ENCODE measurements around the gene PIGV.

PIGV gene

DNA sequence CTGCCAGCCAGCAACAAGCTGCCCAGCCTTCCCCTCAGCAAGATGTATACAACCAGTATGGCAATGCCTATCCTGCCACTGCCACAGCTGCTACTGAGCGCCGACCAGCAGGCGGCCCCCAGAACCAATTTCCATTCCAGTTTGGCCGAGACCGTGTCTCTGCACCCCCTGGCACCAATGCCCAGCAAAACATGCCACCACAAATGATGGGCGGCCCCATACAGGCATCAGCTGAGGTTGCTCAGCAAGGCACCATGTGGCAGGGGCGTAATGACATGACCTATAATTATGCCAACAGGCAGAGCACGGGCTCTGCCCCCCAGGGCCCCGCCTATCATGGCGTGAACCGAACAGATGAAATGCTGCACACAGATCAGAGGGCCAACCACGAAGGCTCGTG lies 13.3 kb upstream of the PIGV start:
- no peak for DNase-seq

DNA sequence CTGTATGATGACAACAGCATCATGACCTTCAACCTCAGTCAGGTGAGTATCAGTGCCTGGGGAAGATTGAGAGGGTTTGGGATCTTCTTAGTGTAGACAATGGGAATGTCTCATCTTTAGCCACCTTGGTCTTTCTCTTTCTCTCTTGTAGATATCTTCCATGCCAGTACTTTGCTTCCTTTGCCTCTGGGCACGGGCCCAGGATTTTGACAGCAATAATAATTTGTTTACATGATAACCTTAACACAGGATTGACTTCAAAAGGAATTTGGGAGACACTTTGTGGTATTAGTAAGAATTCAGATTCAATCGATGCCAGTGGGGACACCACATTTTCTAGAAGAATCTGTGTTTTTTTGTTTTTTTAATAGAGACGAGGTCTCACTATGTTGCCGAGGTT lies 12.1 kb upstream of the PIGV start:
- no peak for DNase-seq

DNA sequence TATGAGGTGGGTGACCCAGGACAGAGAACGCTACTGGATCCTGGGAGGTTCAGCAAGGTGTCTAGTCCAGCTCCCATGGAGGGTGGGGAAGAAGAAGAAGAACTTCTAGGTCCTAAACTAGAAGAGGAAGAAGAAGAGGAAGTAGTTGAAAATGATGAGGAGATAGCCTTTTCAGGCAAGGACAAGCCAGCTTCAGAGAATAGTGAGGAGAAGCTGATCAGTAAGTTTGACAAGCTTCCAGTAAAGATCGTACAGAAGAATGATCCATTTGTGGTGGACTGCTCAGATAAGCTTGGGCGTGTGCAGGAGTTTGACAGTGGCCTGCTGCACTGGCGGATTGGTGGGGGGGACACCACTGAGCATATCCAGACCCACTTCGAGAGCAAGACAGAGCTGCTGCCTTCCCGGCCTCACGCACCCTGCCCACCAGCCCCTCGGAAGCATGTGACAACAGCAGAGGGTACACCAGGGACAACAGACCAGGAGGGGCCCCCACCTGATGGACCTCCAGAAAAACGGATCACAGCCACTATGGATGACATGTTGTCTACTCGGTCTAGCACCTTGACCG lies 8.6 kb upstream of the PIGV start:
- no peak for DNase-seq

DNA sequence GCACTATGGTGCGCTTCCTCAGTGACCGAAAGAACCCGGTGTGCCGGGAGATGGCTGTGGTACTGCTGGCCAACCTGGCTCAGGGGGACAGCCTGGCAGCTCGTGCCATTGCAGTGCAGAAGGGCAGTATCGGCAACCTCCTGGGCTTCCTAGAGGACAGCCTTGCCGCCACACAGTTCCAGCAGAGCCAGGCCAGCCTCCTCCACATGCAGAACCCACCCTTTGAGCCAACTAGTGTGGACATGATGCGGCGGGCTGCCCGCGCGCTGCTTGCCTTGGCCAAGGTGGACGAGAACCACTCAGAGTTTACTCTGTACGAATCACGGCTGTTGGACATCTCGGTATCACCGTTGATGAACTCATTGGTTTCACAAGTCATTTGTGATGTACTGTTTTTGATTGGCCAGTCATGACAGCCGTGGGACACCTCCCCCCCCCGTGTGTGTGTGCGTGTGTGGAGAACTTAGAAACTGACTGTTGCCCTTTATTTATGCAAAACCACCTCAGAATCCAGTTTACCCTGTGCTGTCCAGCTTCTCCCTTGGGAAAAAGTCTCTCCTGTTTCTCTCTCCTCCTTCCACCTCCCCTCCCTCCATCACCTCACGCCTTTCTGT lies 7.3 kb upstream of the PIGV start:
- DNase-seq = no peak

DNA sequence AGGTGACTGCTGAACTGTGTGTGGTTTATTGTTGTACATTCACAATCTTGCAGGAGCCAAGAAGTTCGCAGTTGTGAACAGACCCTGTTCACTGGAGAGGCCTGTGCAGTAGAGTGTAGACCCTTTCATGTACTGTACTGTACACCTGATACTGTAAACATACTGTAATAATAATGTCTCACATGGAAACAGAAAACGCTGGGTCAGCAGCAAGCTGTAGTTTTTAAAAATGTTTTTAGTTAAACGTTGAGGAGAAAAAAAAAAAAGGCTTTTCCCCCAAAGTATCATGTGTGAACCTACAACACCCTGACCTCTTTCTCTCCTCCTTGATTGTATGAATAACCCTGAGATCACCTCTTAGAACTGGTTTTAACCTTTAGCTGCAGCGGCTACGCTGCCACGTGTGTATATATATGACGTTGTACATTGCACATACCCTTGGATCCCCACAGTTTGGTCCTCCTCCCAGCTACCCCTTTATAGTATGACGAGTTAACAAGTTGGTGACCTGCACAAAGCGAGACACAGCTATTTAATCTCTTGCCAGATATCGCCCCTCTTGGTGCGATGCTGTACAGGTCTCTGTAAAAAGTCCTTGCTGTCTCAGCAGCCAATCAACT lies 6.4 kb upstream of the PIGV start:
- DNase-seq = no peak

DNA sequence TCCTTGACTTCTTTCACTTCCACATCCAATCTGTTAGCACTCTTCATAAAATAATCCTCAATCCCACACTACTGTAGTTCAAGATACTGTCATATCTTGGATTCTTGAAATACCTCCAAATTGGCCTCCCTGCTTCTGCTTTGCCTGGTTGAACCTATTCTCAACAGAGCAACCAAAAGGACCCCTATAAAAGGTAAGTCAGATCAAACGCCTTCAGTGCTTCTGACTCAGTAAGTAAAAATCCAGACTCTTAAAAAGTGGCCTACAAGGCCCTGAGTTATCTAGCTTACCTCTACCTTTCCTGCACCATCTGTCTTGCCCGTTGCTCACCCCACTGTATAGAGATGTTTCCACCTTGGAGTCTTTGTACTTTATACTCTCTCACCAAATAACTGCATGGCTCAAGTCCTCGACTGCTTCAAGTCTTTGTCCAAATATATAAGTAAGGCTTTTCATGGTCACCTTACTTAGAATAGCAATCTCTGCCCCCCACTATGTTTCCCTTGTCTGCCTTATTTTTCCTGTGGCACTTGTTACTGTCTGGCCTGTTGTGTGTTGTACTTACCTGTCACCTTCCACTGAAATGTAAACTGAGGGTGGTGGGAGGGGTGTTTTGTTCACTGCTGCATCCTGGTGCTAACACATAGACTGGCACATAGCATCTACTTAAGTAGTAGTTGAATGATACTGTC lies 5.1 kb upstream of the PIGV start:
- no peak for DNase-seq

DNA sequence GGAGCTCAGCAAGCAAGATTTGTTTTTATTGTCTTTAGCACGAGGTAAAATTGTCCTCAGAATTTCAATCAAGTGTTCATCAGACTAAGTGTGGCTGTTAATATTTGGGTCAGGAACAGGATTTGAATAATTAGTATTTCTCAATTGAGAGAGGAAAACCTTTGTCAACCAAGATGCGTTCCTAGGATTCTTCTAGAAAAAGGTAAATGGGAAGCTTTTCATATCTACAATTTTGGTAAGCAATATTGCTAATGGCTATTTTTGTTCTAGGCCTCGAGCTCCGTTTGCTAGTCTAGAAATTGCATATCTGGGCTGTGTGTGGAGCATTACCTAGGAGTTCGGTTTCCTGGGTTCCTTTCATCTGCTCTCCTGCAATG lies 4.1 kb upstream of the PIGV start:
- no peak for DNase-seq

DNA sequence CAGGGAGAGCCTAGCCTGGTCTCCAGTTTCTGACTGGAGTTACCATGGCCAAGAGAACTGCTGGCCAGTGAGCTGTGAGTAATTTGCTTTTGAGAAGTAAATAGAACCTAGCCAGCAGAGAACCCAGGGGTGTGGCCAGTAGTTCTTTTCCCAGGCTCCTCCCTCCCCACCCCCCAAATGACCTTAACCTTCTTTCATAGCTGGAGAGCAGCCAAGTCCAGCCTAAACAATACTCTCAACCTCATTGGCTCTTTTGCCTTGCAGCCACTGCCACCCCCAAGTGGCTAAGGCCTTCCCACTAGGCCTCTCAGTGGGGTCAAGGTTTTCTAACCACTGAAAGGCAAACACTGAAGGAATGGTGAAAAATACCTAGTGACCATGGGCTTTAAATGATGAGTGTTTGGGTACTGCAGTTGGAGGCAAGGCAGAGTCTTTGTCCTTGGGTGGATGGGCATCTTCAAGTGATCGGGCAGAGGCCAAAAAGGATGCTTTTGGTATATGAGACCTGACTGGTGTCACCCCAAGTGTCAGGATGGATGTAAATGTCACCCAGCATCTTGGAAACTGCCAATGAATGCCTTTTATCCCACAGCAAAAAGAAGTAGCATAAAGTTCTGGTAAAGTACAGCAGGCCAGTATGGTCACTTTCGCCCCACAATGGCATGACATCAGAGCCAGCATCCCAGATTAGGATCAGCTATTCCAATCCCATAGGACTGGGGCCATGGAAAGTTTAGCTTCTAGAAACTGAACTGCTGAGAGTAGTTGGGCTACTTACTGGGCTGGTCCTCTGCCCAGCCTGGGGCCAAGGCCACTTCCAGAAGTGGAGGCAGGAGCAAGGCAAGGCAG lies 3.5 kb upstream of the PIGV start:
- DNase-seq = no peak

DNA sequence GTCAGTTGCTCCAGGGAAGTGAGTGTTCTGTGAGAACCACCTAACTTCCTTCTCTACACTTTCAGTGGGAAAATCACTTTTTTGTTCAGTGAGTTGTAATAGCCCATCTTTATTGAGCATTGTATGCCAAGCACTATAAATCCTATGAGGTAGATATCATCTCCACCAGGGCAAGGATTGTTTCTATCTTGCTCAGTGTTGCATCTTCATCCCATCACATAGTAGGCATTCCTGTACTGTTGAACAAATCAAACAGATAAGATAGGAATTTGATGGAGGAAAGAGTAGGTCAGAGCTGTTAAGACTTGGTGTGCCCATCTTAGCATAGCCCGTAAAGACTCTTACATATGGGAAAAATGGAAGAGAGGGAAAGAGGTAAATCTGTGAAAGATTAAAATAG lies 2.9 kb upstream of the PIGV start:
- DNase-seq = no peak

DNA sequence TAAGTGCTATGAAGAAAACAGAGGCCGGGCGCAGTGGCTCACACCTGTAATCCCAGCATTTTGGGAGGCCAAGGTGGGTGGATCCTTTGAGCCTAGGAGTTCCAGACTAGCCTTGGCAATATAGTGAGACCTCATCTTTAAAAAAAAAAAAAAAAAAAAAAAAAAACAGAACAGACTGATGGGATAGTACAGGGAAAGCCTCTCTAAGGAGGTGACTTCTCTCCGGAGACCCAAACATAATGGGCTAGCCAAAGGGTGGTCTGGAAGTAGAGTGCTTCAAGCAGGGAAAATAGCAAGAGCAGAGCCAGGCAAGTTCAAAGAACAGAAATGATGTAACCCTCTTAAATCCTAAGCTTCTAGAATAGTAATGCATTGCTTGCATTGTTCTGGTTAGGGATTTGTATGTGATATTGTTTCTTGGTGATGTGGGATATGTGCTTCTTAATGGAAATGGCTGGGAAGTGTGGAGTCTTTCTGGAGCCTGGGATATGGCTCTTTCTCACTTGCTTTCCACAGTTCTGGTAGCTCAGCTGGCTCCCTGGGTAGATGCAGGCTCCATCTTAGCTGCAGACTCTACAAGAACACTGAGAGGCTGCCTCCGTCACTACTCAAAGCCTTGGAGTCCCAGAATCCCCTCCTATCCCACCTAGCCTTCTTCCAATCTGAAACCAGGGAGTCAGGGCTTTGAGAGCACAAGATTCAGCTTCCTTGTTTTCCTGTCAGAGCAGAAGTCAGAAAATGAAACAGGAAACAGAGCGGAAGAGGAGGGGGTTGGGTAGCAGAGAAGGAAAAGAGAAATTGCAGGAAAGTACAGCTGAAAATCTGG lies 1.9 kb upstream of the PIGV start:
- DNase-seq = no peak

DNA sequence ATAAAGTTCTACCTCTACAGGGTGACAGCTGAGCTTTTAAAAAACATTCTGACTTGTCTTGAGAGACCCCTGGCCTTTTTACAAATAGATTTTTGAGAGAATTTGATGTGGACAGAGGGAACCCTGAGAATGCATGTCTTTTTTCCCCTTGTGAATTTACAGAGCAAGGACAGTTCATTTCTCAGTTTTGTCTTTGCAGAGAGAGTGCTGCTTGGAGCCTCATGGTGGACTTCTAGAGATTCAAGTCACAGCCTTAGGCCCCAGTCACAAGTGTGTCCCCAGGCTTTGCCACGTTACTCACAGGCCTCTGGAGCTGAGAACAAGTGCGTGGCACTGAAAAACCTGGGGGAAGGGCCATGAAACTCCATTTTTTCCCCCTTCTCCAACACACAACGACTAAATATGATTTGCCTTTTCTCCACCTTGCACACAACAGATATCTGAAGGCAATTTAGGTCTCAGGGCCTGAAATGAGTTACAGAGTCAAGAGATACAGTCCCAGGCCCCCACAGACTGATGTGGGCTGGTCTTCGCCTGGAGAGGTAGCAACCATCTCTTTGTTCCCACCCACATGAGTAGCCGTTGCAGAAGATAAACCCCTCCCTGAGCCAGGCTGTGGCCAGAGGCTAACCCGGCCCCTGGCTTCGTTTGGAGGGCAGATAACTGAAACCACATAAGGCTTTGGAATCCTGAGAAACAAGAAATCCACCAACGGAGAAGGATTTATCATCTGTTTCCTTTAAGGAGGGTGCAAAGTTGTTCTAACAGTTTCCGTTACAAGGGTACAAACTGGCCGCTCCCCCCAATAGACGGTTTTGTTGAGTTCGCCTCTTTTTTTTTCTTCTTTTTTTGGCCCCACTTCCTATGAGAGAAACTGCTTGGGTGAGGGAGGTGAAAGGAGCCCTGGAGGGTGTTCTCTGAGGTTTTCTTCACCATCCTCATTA lies 1.0 kb upstream of the PIGV start:
- DNase-seq = peak; percentile 27

DNA sequence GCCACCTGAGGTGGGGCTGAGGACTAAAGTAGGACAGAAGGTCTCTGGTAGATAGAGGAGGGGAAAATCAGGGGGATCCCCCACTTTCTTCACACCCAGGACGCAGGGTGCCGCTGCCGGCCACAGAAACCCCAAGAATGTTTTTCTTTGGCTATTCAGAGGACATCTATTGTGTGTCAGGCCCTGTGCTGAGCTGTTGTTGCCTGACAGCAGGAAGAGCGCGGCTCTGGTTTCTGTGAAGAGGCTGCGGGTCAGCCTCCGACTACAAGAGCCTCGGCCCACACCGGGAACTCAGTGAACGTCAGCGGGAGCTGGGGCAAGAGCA lies 407 bp upstream of the PIGV start:
- no peak for DNase-seq

DNA sequence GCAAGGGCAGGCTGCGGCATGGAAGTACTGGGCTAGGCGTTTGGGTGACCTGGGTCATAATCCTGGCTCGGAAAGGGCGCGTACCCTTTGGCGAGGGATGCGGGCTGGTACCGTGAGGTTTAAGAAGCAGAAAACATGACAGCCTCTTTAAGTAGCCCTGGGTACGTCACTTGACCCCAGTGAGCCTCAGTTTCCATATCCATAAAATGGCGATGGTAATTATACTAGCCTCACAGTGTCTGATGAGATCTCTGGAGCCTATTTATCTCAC lies 700 bp downstream of the PIGV start:
- no peak for DNase-seq

DNA sequence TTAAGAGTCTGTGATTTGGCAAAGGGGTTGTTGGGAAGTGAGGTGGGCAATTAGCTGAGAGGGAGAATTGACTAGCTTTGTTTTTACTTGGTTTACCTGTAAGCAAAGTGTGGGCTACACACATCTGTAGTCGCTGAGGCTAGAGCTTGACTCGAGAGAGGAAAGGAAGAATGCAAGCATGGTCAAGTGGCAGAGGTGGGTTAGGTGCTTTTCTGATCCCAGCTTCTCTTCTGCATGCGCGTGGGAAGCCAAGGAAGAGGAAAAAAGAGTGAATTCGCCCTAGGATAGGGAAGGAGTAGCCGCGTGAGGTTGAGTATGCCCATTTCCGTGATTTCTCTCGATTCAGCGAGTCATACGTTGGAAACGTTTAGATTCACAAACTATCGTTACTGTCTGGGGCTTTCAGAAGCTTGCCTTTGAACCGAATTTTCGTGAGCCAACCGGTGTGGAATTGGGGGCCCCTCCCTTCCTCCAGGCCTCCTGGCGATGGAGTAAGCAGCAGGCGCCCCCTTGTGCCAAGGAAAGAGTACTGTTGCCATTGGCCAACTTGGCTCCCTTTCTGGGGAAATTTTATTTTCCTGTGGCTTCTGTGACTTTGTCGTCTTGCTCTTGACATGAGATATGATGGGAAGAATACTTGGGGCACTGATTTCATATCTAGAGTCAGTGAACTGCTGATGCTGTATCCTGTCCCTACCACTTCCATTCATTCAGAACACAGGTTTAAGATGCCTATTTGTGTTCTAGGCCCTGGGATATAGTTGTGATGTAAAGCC lies 1.3 kb downstream of the PIGV start:
- DNase-seq = peak; percentile 89

DNA sequence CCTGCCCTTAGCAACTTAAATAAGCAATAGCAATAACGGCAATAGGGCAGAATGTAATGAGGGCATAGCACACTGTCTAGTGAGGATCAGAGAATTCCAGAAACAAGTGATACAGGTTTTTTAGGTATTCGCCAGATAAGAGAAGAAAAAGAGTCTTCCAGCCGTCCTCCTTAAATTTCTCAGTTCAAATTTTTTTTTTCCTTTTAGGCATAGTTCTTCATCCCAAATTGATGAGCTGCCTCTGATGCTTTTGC lies 1.8 kb downstream of the PIGV start:
- no peak for DNase-seq

DNA sequence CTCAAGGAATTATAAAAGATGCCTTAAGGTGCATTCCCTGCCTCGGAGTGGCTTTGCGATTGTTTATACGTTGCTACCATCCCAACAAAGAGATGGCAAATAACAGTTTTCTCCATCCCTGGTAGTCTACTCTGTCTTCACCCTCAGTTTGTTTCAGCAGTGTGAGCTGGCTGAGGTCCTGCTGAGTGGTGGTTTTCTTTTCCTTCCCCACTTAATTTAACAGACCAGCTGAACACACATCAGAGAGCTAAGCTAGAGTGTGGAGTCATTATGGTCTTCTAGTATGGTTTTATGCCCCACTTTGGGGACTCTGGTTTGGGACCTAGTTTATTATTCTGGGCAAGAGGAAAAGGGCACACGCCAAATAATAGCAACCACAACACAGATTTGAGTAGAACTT lies 2.2 kb downstream of the PIGV start:
- DNase-seq = no peak

DNA sequence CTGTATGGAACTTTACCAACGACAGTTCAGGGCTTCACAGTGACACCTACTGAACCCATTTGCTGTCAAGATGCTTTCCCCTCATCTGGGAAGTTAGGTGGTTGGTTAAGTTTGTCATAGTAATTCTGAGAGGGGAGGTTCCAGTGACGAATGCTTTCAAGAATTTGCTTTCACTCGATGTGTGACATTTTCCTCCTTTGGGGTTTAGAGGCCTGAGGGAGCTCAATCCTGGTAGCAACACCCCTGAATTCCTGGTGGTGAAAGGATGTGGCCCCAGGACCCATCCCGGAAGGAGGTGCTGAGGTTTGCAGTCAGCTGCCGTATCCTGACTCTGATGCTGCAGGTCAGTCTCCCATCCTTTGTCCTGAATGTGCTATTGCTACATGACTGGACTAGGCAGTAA lies 2.8 kb downstream of the PIGV start:
- no peak for DNase-seq

DNA sequence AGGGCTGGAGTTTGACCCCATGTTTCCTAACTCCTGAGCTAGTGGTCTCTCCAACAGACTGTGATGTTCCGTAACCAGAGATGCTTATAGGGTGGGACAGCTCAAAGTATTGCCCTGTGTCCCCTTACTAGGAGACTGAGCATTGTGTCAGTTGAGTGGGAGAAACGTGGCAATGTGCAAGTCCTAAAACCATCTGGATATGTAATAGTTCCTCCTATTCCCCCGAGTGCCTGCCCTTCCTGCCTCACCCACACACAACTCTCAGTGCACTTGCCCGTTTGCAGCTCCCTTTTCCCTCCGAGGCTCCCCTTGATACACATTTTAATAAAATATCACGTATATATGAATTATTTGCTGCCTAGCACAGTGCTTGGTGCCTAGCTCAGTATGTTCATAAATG lies 3.4 kb downstream of the PIGV start:
- DNase-seq = no peak

DNA sequence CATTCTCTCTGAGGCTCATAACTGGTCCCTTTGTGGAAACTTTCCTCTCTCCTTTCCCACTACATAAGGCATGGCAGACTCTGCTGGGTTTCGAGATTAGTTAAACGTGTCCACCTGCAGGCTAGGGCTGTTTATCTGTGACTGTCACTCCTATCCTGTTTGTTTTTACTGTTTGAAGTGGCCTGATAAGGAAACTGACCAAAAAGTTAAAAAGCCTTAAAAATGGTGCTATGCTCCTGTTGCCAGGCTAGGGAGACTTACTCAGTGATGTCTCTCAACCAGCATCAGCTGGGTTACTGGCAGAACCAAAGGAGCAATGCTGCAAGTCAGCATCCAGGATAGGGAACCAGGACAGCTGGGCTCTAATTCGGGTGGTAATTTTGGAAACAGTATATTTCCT lies 3.9 kb downstream of the PIGV start:
- no peak for DNase-seq

DNA sequence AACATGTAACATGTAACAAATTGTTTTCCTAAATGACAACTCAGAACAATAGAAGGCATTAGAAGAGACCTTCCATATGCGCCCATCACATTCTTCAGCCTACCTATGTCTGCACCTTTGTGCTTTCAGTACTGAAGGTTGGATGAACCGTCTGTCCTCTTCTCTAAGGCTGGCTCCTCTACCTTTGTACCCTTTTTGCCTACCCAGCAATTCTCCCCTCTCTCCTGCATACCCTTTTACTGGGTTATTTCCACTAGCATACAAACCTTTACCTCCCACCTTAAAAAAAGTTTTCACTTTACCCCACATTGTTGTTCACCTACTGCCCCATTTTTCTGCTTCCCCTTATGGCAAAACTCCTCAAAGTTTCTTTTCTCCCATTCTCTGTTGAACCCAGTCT lies 5.2 kb downstream of the PIGV start:
- no peak for DNase-seq

DNA sequence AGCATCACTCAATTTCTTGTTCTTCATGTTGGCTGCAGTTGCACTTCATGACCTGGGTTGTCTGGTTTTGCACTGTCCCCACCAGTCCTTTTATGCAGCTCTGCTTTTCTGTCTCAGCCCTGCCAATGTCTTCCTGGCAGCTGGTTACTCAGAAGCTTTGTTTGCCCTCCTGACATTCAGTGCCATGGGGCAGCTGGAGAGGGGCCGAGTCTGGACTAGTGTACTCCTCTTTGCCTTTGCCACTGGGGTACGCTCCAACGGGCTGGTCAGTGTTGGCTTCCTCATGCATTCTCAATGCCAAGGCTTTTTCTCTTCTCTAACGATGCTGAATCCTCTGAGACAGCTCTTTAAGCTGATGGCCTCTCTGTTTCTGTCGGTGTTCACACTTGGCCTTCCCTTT lies 6.6 kb downstream of the PIGV start:
- no peak for DNase-seq
